Sigmoid colon (tissue), 7 donors: ENCODE data around the gene TMEM63C. TPM values are rescaled to one million over a fixed set of nuclear protein-coding genes. Genes with fewer than 3 reads are reported as not detected.

Source experiments
- DNase-seq: peaks from one replicate; pipeline ENCODE4 v3.0.0-alpha.2; 2019
- H3K27ac ChIP-seq, 4 donors: fragments of 200-600 bp; sonication (generic); one replicate each; pipeline ENCODE4 v1.5.1; 2016 to 2019; ENCODE audit warnings: mild to moderate bottlenecking in 1 of 4
- H3K27me3 ChIP-seq, 3 donors: fragments of 200-600 bp; sonication (generic); one replicate each; pipeline ENCODE4 v1.5.1; 2019; ENCODE audit warnings: mild to moderate bottlenecking in 1 of 3
- H3K36me3 ChIP-seq, 4 donors: fragments of 200-600 bp; sonication (generic); one replicate each; pipeline ENCODE4 v1.5.1; 2016 to 2019
- H3K4me1 ChIP-seq, 4 donors: fragments of 200-600 bp; sonication (generic); one replicate each; pipeline ENCODE4 v1.5.1; 2017 to 2019
- H3K4me3 ChIP-seq, 4 donors: fragments of 200-600 bp; sonication (generic); one replicate each; pipeline ENCODE4 v1.5.1; 2017 to 2019; ENCODE audit warnings: mild to moderate bottlenecking in 2 of 4, moderate library complexity in 1 of 4
- H3K9me3 ChIP-seq, 4 donors: fragments of 200-600 bp in 3 of 4; sonication (generic) in 3 of 4; one replicate each; pipeline versions ENCODE4 v1.5.1 to v1.6.1; 2013 to 2019
- CTCF ChIP-seq, 4 experiments: fragments of 450-650 bp in 3 of 4; fragments of 200-600 bp in 1 of 4; IDR thresholded peaks; one replicate each; pipeline ENCODE4 v1.5.1; 2016 to 2019; ENCODE audit warnings: antibody characterized with exemption in 4 of 4, mild to moderate bottlenecking in 3 of 4, moderate library complexity in 2 of 4
- EP300 ChIP-seq, 4 donors: sonication (generic); formaldehyde crosslinking; IDR thresholded peaks; one replicate each; pipeline ENCODE4 v1.6.1; 2017; ENCODE audit warnings: antibody characterized with exemption in 4 of 4
- POLR2A ChIP-seq, 2 donors: fragments of 450-650 bp; IDR thresholded peaks; one replicate each; pipeline ENCODE4 v1.6.1; 2016; ENCODE audit warnings: antibody characterized with exemption in 2 of 2, mild to moderate bottlenecking in 2 of 2, moderate library complexity in 2 of 2
- POLR2AphosphoS5 ChIP-seq, 4 donors: sonication (generic); formaldehyde crosslinking; IDR thresholded peaks; one replicate each; pipeline ENCODE4 v1.6.1; 2017; ENCODE audit warnings: antibody characterized with exemption in 4 of 4
- WGBS, 2 donors: extraction: QIAGEN DNeasy Blood & Tissue Kit; methylation state at CpG; one replicate each; pipeline ENCODE4 v1.1.7; 2013; 5-methylcytosine and 5-hydroxymethylcytosine counted together
- intact Hi-C: fragments of 100-400 bp; cut with DNase I; formaldehyde crosslinking; loops from one replicate; pipeline ENCODE4 v1.15.1; 2023
- polyA plus RNA-seq, 3 donors: library from polyadenylated mRNA; stranded (reverse); fragments of 200-250 nt; gene quantifications; one replicate each; pipeline ENCODE4 v1.2.3, GENCODE V29; 2013
- total RNA-seq, 4 donors: library from RNA; depleted of rRNA; stranded (reverse); fragments of >200 nt; gene quantifications; one replicate each; pipeline ENCODE4 v1.1.0, GENCODE V29; 2016
- donor health status: healthy with polysubstance abuse.
- donor health status: Bipolar disorder and iron deficiency.
- donor health status: healthy.

TMEM63C gene
- total and polyA plus RNA-seq, 7 donors: 0.28 to 6.5 (median 1.8) TPM

GRCh38 chr14:77284066-77284465 is 102.5 kb downstream of the TMEM63C start:
- Histone ChIP-seq H3K36me3 (peaks cover 10 to 91% (median 58%) of the 10 kb centered on the region in 4 donors), H3K4me1 (no peaks in the 10 kb centered on the region), H3K4me3 (no peak overlapping the region), H3K27me3 (no peaks in the 10 kb centered on the region), H3K9me3 (no peaks in the 10 kb centered on the region), H3K27ac (no peak overlapping the region)
- WGBS, 2 donors: 90 to 91% methylated on average over 4 of the region's 4 CpGs
- no peak for TF ChIP-seq POLR2AphosphoS5 (IDR thresholded peaks at IDR 0.05)
- intact Hi-C loops: no loop called here
- DNase-seq: peak; percentile 21

GRCh38 chr14:77284466-77284865 is 102.9 kb downstream of the TMEM63C start:
- intact Hi-C loops: no loop called here
- Histone ChIP-seq H3K4me3 (no peak overlapping the region), H3K4me1 (no peaks in the 10 kb centered on the region), H3K27ac (no peak overlapping the region), H3K9me3 (no peaks in the 10 kb centered on the region), H3K27me3 (no peaks in the 10 kb centered on the region), H3K36me3 (peaks cover 10 to 90% (median 57%) of the 10 kb centered on the region in 4 donors)
- 95 to 96% methylated on average over 5 of the region's 5 CpGs for WGBS, 2 donors
- peak; percentile 21 for DNase-seq
- TF ChIP-seq POLR2AphosphoS5 (IDR thresholded peaks at IDR 0.05): no peak
- TF ChIP-seq EP300 (IDR thresholded peaks at IDR 0.05): no peak
- TF ChIP-seq CTCF (IDR thresholded peaks at IDR 0.05): no peak
- no peak for TF ChIP-seq POLR2A (IDR thresholded peaks at IDR 0.05)

GRCh38 chr14:77286576-77286975 is 105.0 kb downstream of the TMEM63C start:
- TF ChIP-seq CTCF (IDR thresholded peaks at IDR 0.05): no peak
- no peak for TF ChIP-seq POLR2AphosphoS5 (IDR thresholded peaks at IDR 0.05)
- H3K27me3 ChIP-seq: no peaks in the 10 kb centered on the region
- H3K4me1 ChIP-seq: no peaks in the 10 kb centered on the region
- intact Hi-C loops: no loop called here
- no peak overlapping the region for H3K4me3 ChIP-seq
- DNase-seq: no peak
- 94 to 96% methylated on average over 5 of the region's 5 CpGs for WGBS, 2 donors
- H3K27ac ChIP-seq: no peak overlapping the region
- H3K36me3 ChIP-seq: peaks cover 10 to 92% (median 51%) of the 10 kb centered on the region in 4 donors
- no peaks in the 10 kb centered on the region for H3K9me3 ChIP-seq

- Histone ChIP-seq H3K27ac (no peak overlapping the region), H3K9me3 (no peaks in the 10 kb centered on the region), H3K27me3 (no peaks in the 10 kb centered on the region), H3K36me3 (peaks cover 5 to 77% (median 28%) of the 10 kb centered on the region in 4 donors), H3K4me1 (no peaks in the 10 kb centered on the region), H3K4me3 (no peak overlapping the region)
- TF ChIP-seq POLR2AphosphoS5 (IDR thresholded peaks at IDR 0.05) (no peak), POLR2A (IDR thresholded peaks at IDR 0.05) (no peak), EP300 (IDR thresholded peaks at IDR 0.05) (no peak), CTCF (IDR thresholded peaks at IDR 0.05) (no peak)
- no peak for DNase-seq
- 93 to 97% methylated on average over 4 of the region's 4 CpGs for WGBS, 2 donors
- intact Hi-C loops: no loop called here
Observed at GRCh38 chr14:77290705-77291104, 109.1 kb downstream of the TMEM63C start.

- no peak for DNase-seq
- TF ChIP-seq POLR2A (IDR thresholded peaks at IDR 0.05) (no peak), EP300 (IDR thresholded peaks at IDR 0.05) (no peak), CTCF (IDR thresholded peaks at IDR 0.05) (no peak), POLR2AphosphoS5 (IDR thresholded peaks at IDR 0.05) (no peak)
- H3K36me3 ChIP-seq: peaks cover 8 to 71% (median 14%) of the 10 kb centered on the region in 4 donors
- H3K27ac ChIP-seq: no peak overlapping the region
- 87 to 90% methylated on average over 13 of the region's 13 CpGs for WGBS, 2 donors
- H3K27me3 ChIP-seq: no peaks in the 10 kb centered on the region
- intact Hi-C loops: no loop called here
- H3K9me3 ChIP-seq: no peaks in the 10 kb centered on the region
- H3K4me3 ChIP-seq: no peak overlapping the region
- peaks cover 0 to 1% (median under 1%) of the 10 kb centered on the region in 4 donors for H3K4me1 ChIP-seq
Observed at GRCh38 chr14:77296155-77296554, 114.6 kb downstream of the TMEM63C start.
